ENCODE measurements around the gene IQCK.

IQCK gene

DNA sequence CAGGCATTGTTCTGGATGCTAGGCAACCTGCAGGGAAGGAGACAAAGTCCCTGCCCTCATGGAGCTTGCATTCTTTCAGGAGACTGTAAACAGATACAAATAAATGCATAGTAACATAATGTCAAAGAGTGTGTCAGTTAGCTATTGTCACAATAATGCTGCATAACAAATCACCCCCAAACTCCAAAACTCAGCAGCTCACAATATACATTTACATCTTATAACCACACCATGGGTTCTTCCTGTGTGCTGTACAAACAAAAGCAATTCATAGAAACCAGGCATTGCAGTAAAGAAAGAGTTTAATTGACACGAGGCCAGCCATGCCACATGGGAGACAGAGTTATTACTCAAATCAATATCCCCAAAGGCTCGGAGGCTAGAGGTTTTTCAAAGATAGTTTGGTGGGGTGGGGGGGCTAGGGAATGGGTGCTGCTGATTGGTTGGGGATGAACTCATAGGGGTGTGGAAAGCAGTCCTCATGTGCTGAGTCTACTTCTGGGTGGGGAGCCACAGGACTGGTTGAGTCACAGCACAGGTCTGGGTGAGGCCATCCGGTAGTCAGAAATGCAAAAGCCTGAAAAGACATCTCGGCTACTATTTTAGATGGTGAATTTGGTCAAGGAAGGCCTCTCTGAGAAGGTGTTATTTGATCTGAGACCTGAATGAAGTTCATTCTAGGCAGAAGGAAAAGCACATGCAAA lies 87.5 kb downstream of the IQCK start:
- Histone ChIP-seq H3K79me2 (ENCODE audit: insufficient read depth, low read depth) (no peaks in the 10 kb centered on the region), H3K4me1 (ENCODE audit: low read depth, poor library complexity, severe bottlenecking) (peaks cover 14% of the 10 kb centered on the region), H3K27me3 (ENCODE audit: insufficient read depth, low read depth) (no peaks in the 10 kb centered on the region), H3K4me3 (IDR thresholded peaks at IDR 0.05; ENCODE audit: insufficient read depth, low read depth, low read length) (no peak overlapping the region), H4K20me1 (ENCODE audit: insufficient read depth) (no peaks in the 10 kb centered on the region), H3K27ac (no peak overlapping the region), H3K9ac (no peak overlapping the region), H3K36me3 (ENCODE audit: insufficient read depth) (no peaks in the 10 kb centered on the region), H2AFZ (ENCODE audit: low read depth) (no peak overlapping the region), H3K4me2 (no peak overlapping the region)
- TF ChIP-seq, protein P1, sequence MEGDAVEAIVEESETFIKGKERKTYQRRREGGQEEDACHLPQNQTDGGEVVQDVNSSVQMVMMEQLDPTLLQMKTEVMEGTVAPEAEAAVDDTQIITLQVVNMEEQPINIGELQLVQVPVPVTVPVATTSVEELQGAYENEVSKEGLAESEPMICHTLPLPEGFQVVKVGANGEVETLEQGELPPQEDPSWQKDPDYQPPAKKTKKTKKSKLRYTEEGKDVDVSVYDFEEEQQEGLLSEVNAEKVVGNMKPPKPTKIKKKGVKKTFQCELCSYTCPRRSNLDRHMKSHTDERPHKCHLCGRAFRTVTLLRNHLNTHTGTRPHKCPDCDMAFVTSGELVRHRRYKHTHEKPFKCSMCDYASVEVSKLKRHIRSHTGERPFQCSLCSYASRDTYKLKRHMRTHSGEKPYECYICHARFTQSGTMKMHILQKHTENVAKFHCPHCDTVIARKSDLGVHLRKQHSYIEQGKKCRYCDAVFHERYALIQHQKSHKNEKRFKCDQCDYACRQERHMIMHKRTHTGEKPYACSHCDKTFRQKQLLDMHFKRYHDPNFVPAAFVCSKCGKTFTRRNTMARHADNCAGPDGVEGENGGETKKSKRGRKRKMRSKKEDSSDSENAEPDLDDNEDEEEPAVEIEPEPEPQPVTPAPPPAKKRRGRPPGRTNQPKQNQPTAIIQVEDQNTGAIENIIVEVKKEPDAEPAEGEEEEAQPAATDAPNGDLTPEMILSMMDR (conservative IDR thresholded peaks at IDR 0.05; ENCODE audit: low read depth, low read length): no peak

DNA sequence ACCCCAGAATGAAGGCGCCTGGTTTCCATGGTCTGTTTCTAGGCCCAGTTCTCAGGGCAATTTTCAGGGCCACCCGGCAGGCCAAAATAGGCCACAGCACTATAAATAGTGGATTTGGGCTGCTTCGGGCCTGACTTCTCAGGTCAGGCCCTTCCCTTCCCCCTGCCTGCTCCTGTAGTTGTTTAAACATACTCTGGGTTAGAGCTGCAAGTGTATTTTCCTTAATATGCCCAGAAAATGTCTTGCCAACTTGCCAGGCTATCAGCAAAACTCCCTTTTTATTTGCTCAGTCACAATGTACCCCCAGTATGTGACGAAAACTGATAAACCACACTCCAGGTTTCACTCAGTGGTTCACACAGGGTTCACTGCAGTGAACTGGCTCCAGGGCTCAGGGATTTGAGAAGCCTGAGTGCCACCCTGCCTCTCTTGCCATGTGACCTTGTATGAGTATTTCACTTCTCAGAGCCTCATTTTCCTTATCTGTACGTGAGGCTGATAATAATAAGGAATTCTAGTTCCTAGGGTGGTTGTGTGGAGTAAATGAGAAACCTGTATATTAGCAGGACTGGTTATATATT lies 90.1 kb downstream of the IQCK start:
- Histone ChIP-seq H3K27me3 (ENCODE audit: insufficient read depth, low read depth) (no peaks in the 10 kb centered on the region), H3K9ac (no peak overlapping the region), H3K4me3 (IDR thresholded peaks at IDR 0.05; ENCODE audit: insufficient read depth, low read depth, low read length) (no peak overlapping the region), H3K36me3 (ENCODE audit: insufficient read depth) (no peaks in the 10 kb centered on the region), H3K4me1 (ENCODE audit: low read depth, poor library complexity, severe bottlenecking) (peaks cover 14% of the 10 kb centered on the region), H2AFZ (ENCODE audit: low read depth) (no peak overlapping the region), H3K27ac (peak overlapping the region; percentile 30; the same call in 1 of the 2 replicates), H3K79me2 (ENCODE audit: insufficient read depth, low read depth) (no peaks in the 10 kb centered on the region), H3K4me2 (no peak overlapping the region; the same call in 1 of the 2 replicates), H4K20me1 (ENCODE audit: insufficient read depth) (no peaks in the 10 kb centered on the region)
- TF ChIP-seq, protein P1 (conservative IDR thresholded peaks at IDR 0.05; ENCODE audit: low read depth, low read length): no peak

DNA sequence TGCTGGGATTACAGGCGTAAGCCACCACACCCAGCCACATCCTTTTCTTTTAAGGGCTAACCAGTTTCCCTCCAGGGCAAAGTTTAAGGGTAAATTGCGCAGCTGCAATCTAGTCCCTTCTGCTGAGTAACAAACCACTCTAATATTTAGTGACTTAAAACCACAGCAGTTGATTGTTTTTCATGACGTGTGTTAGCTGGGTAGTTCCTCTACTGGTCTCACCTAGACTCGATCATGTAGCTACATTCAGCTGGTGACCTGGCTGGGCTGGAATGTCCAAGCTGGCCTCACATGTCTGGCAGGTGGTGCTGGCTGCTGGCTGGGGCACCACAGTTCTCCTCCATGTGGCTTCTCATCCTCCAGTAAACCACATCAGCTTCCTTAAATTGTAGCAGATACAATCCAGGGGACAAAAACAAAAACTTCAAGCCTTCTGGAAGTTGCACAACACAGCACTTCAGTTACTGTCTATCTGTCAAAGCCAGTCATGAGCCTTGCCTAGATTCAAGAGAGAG lies 91.1 kb downstream of the IQCK start:
- no peaks in the 10 kb centered on the region for H3K36me3 ChIP-seq (ENCODE audit: insufficient read depth)
- no peak overlapping the region for H2AFZ ChIP-seq (ENCODE audit: low read depth)
- H4K20me1 ChIP-seq (ENCODE audit: insufficient read depth): no peaks in the 10 kb centered on the region
- H3K9ac ChIP-seq: no peak overlapping the region
- H3K4me2 ChIP-seq: no peak overlapping the region
- peaks cover 14% of the 10 kb centered on the region for H3K4me1 ChIP-seq (ENCODE audit: low read depth, poor library complexity, severe bottlenecking)
- no peaks in the 10 kb centered on the region for H3K27me3 ChIP-seq (ENCODE audit: insufficient read depth, low read depth)
- no peak overlapping the region for H3K27ac ChIP-seq
- no peaks in the 10 kb centered on the region for H3K79me2 ChIP-seq (ENCODE audit: insufficient read depth, low read depth)
- no peak overlapping the region for H3K4me3 ChIP-seq (IDR thresholded peaks at IDR 0.05; ENCODE audit: insufficient read depth, low read depth, low read length)
- TF ChIP-seq, protein P1 (conservative IDR thresholded peaks at IDR 0.05; ENCODE audit: low read depth, low read length): no peak

DNA sequence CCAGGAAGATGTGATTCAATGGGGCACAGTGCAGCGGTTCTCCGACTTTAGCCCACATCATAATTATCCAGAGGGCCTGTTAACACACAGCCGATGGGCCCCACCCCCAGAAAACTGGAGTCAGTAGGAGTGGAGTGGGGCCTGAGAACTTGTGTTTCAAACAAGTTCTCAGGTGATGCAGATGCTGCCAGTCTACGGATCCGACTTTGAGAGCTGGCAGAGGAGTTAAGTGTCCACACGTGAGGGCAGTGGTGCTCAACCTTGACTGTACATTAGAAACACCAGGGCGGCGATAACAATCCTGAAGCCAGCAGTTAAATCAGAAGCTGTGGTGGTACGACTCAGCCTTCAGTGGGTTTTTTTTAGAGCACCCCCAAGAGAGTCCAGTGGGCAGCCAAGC lies 91.6 kb downstream of the IQCK start:
- Histone ChIP-seq H2AFZ (ENCODE audit: low read depth) (no peak overlapping the region), H3K27ac (no peak overlapping the region), H3K36me3 (ENCODE audit: insufficient read depth) (no peaks in the 10 kb centered on the region), H3K27me3 (ENCODE audit: insufficient read depth, low read depth) (no peaks in the 10 kb centered on the region), H4K20me1 (ENCODE audit: insufficient read depth) (no peaks in the 10 kb centered on the region), H3K79me2 (ENCODE audit: insufficient read depth, low read depth) (no peaks in the 10 kb centered on the region), H3K4me3 (IDR thresholded peaks at IDR 0.05; ENCODE audit: insufficient read depth, low read depth, low read length) (no peak overlapping the region), H3K4me1 (ENCODE audit: low read depth, poor library complexity, severe bottlenecking) (peaks cover 14% of the 10 kb centered on the region), H3K4me2 (no peak overlapping the region), H3K9ac (no peak overlapping the region)
- TF ChIP-seq, protein P1 (conservative IDR thresholded peaks at IDR 0.05; ENCODE audit: low read depth, low read length): no peak
